DMS114 treated with DMSO at 0.1 percent for 48 hours (cell line): ENCODE measurements around the gene COQ4.

ENCODE experiments used
- DNase-seq: peaks from one replicate; lab custom pipeline; 2025; ENCODE audit not compliant: unreplicated experiment; lab: John Stamatoyannopoulos, UW

Gene COQ4

GRCh38 chr9:128372188-128372641 is 49.6 kb downstream of the COQ4 start:
- DNase-seq, result no peak

- no peak for DNase-seq
These were observed 50.1 kb downstream of the COQ4 start for GRCh38 chr9:128372784-128373183.

GRCh38 chr9:128374221-128374675 is 51.6 kb downstream of the COQ4 start:
- DNase-seq, result no peak

GRCh38 chr9:128375865-128376264 is 53.2 kb downstream of the COQ4 start:
- DNase-seq, result no peak

GRCh38 chr9:128382261-128382660 is 59.6 kb downstream of the COQ4 start:
- no peak for DNase-seq

- DNase-seq, result no peak
These were observed 60.5 kb downstream of the COQ4 start for GRCh38 chr9:128383007-128383753.
